Epidermal melanocyte (primary cell): ENCODE results near the gene CTDP1.

ENCODE experiments used
- DNase-seq: peaks from one replicate; pipeline ENCODE4 v3.0.0; 2011; ENCODE audit warnings: low spot score; ENCODE audit not compliant: insufficient read length

CTDP1 gene

DNA sequence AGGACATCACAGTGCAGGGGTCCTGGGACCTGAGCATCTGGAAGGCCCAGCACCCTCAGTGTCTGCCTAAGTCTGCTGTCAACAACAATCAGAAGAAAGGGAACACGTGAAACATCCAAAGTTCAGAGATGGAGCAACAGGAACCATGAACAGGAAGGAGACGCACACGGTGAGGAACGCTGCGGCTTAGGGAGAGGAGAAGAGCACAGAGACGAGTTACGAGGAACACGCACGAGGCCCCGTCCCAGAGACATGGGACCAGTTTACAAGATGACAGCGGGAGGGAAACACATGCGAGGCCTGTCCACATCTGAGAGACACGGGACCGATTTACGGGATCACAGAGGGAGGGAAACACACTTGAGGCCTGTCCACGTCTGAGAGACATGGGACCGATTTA lies 115.2 kb downstream of the CTDP1 start:
- no peak for DNase-seq

GRCh38 chr18:79795446-79795845 lies 115.8 kb downstream of the CTDP1 start:
- DNase-seq = no peak

- no peak for DNase-seq
Measured at GRCh38 chr18:79796016-79796415, 116.4 kb downstream of the CTDP1 start.

DNA sequence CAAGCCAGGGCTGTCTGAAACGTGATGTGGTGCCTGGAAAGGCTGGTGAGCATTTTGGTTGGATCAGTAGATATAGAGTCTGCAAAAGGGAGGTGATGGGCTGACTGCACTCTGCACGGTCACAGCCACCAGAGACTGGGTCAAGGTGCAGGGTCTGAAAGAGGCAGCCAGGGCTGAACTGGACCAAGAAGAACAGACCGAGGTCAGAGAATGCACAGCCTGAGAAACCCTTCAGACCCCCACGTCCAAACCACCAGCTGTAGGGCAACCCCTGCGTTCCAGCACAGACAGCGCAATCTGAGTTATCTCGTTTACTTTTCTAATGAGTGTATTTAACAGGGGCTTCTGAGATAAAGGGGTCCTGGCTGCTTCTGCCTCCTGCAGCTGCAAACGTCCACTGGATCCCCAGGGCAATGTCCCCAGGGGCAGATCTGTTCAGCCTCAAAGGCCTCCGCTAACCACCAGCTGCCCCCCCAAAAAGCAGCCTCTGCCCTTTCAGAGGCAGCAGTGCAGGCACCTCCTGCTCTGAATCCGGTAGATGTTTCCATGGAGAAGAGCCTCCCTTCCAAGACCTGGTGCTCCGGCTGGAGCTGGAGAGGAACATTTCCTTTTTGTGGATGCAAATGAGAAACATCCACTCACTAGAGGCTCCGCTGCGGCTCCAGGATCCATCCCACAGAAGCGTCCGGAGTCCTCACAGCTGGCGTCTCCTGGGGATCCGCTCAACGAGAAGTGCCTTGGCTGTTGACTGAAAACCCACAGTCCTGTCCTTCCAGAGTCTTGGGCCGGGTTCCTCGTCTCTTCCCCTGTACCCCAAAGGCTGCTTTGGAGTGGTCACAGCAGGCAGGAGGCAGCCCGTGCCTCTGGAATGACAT lies 117.2 kb downstream of the CTDP1 start:
- DNase-seq = no peak

DNA sequence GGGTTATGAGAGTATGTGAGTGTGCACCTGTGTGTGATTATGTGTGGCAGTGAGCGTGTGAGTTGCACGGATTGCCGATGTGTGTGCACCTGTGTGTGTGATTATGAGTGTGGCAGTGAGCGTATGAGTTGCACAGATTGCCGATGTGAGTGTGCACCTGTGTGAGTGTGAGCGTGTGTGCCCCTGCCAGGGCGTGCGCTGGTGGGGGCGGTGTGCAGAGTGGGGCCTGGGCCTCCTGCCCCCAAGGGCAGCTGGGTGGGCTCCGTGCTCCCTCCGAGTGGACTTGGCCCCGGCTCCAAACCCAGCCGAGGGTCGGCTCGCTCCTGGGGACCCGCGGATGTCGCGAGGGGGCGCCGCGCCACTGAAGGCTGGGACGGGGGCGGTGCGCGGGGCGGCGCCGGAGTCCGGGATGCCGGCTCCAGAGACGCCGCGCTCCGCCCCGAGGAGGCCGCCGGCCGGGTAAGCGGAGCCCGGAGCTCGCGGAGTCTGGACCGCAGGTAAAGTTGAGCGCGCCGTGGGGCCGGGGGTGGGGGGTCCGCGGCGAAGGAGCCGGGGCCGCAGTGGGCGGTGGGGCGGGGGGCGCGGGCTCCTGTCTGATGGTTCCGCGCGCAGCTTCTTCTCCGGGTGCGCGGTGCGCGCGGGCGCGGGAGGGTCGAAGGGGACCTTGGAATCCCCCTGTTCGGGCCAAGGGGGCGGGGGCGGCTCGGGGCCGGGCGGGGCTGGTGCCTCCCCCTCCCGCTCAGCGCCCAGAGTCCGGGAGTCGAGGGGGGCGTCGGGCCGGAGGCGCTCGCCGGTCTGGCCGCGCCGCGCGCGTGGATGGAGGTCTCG lies 118.1 kb downstream of the CTDP1 start, which contains the start of gene KCNG2:
Gene KCNG2, plus strand, starts transcription at position 421 of the 828 bp plus-strand sequence. CDS start 65,730 bp downstream, outside the sequence.
- no peak for DNase-seq

GRCh38 chr18:79798346-79798998 lies 118.9 kb downstream of the CTDP1 start:
- DNase-seq = no peak

DNA sequence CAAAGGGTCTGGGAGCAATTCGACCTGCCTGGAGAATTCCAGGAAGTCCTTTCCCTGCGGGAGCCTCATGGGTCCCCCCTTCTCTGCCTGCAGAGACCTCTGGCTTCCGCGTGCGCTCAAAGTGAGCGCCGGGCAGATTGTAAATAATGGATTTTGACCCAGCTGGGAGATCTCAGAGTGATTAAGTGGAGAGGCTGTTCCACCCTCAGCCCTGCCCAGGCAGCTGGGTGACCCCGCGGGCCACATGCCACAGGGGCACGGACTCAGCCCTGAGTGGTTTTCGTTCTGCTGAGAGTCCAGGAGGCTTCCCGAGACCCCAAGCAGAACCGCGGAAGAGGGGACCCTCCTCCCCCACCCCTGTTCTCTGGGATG lies 119.4 kb downstream of the CTDP1 start:
- no peak for DNase-seq

GRCh38 chr18:79799619-79800370 lies 120.2 kb downstream of the CTDP1 start:
- no peak for DNase-seq

DNA sequence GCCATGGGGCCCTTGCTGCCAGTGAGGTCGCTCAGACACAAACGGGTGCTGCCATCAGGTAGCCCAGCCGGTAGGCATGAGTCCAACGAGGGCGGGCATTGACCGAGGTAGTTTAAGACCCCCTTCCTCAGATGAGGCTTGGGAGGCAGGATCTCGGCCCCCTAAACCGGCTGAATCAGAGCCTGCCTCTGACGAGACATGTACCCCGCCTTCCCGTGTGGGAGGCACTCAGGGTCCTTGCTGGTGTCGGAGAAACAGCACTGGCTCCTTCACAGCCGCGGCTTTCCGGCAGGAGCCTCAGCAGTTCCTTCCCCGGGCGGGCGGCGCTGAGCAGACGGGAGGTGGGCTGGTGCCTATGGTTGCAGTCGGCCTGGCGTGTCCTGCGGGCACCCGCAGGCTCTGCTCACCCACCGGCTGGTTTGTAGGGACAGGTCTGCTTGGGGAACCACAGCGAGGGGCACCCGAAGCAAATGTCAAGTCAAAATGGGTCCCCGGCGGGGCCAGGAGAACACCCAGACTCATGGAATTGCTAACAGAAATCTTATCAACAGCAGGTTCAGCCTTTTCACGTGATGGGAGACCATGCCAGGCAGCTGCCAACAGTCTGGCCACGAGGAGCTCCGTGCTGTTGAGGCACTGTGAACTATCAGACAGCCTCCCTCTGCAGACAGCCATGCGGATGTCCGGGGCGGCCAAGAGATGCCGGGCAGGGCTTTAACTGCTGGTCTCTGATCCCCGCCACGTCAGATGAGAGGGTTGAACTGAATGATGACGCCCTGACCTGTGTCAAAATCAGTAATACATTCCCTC lies 121.0 kb downstream of the CTDP1 start:
- no peak for DNase-seq

- DNase-seq = no peak
Measured at GRCh38 chr18:79801217-79801616, 121.6 kb downstream of the CTDP1 start.

DNA sequence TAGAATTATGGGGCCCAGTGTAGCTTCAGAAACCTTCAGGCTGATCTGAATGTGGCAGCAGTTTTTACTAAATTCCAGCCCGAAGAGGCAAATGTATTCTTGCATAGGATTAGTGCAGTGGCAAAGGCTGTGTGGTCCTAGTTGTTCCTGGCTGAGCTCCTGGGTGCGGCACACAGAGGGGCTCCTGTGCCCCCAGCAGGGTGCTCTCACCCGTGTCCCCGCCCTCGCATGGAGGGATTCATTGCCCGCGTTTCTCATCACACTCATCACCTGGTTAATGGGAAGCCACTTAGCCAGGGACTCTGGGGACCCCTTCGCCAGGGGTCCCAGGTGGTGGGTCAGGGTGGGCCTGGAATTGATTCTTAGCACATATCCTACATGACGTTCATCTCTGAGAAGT lies 122.0 kb downstream of the CTDP1 start:
- no peak for DNase-seq

- DNase-seq = no peak
Measured at GRCh38 chr18:79802298-79802697, 122.7 kb downstream of the CTDP1 start.

DNA sequence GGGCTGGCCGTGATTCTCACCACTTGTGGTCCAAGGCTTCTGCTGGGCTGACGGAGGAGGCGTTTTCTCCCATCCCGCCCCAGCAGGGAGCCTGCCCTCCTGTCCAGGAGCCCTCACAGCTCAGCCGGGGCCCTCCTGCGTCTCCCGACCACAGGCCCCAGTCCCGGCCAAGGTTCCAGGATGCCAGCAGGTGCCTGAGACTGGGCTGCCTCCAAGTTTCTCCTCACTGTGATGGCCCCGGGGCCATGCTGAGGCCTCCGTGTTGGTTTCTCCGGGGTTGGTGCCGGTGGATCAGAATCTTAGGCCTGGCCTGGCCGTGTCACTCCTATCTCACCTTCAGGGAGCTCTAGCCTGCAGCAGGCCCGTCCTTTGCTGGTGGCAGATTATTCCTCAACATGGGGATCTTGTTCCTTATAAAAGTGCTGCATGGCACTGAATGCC lies 124.0 kb downstream of the CTDP1 start:
- no peak for DNase-seq
